Fibroblast of lung (primary cell): ENCODE data around the gene TEX52. TPM values are rescaled to one million over a fixed set of nuclear protein-coding genes. Genes with fewer than 3 reads are reported as not detected.
A peak's percentile ranks its signal among the peaks of the same experiment; 100 is the strongest.

ENCODE experiments used
- DNase-seq, 2 donors: peaks; one replicate each; pipeline versions ENCODE4 v3.0.0 to v3.0.0-alpha.2; 2010; ENCODE audit warnings: low read depth in 2 of 2
- H2AFZ ChIP-seq: 2 replicates; pipeline ENCODE4 v1.5.1; 2012; ENCODE audit warnings: low read length, control low read depth, inconsistent platforms
- H3K27ac ChIP-seq: 2 replicates; pipeline ENCODE4 v1.5.1; 2011; ENCODE audit warnings: low read length, control low read depth; ENCODE audit not compliant: insufficient read depth
- H3K27me3 ChIP-seq: 2 replicates; pipeline ENCODE4 v1.5.1; 2011; ENCODE audit warnings: mild to moderate bottlenecking, low read length; ENCODE audit not compliant: control insufficient read depth, insufficient read depth
- H3K36me3 ChIP-seq: 2 replicates; pipeline ENCODE4 v1.5.1; 2011; ENCODE audit warnings: low read length; ENCODE audit not compliant: control insufficient read depth, insufficient read depth
- H3K4me1 ChIP-seq: 2 replicates; pipeline ENCODE4 v1.5.1; 2011; ENCODE audit warnings: low read length; ENCODE audit not compliant: control insufficient read depth, insufficient read depth; ENCODE audit errors: extremely low read depth
- H3K4me2 ChIP-seq: 2 replicates; pipeline ENCODE4 v1.5.1; 2011; ENCODE audit warnings: low read length, control low read depth; ENCODE audit not compliant: insufficient read depth; ENCODE audit errors: extremely low read depth
- H3K4me3 ChIP-seq, 4 experiments: fragments of 200-600 bp in 1 of 4; sonication (generic) in 1 of 4; replicated peaks in 1 of 4; 2 replicates each; pipeline ENCODE4 v1.5.1; 2011 to 2016; ENCODE audit warnings: low read length in 4 of 4, low read depth in 3 of 4, mild to moderate bottlenecking in 3 of 4, control low read depth in 2 of 4, inconsistent platforms in 1 of 4, mixed read lengths in 1 of 4; ENCODE audit not compliant: insufficient read depth in 1 of 4; ENCODE audit errors: control extremely low read depth in 1 of 4
- H3K79me2 ChIP-seq: 2 replicates; pipeline ENCODE4 v1.5.1; 2012; ENCODE audit warnings: mild to moderate bottlenecking, low read length, inconsistent platforms; ENCODE audit not compliant: control insufficient read depth, insufficient read depth
- H3K9ac ChIP-seq: 2 replicates; pipeline ENCODE4 v1.5.1; 2011; ENCODE audit warnings: mild to moderate bottlenecking, low read length, control low read depth; ENCODE audit not compliant: insufficient read depth
- H3K9me3 ChIP-seq: 2 replicates; pipeline ENCODE4 v1.5.1; 2012; ENCODE audit warnings: low read depth, low read length; ENCODE audit not compliant: control insufficient read depth, insufficient read depth
- H4K20me1 ChIP-seq: 2 replicates; pipeline ENCODE4 v1.5.1; 2011; ENCODE audit warnings: low read length; ENCODE audit not compliant: control insufficient read depth, insufficient read depth; ENCODE audit errors: extremely low read depth
- EZH2 ChIP-seq: IDR thresholded peaks from 2 replicates; pipeline ENCODE4 v1.5.1; 2012; ENCODE audit warnings: low read length, control low read depth, mild to moderate bottlenecking; ENCODE audit errors: missing control alignments
- polyA plus RNA-seq, 2 donors: library from polyadenylated mRNA; depleted of rRNA in 1 of 2; stranded (reverse) in 1 of 2; unstranded in 1 of 2; fragments of >200 nt; gene quantifications; 2 replicates each; pipeline ENCODE4 v1.2.1, GENCODE V29; 2011 to 2012; ENCODE audit warnings: missing spikeins in 1 of 2
- total RNA-seq: library from RNA; depleted of rRNA; stranded (reverse); fragments of >200 nt; gene quantifications from 2 replicates; pipeline ENCODE4 v1.2.1, GENCODE V29; 2014
- TF ChIP-seq, protein P1 (sequence below), 2 donors: IDR thresholded peaks in 1 of 2; conservative IDR thresholded peaks in 1 of 2; 1 replicate in 1 of 2; 2 replicates in 1 of 2; pipeline ENCODE4 v1.5.1; 2011 to 2012; ENCODE audit warnings: low read length in 2 of 2, control low read depth in 1 of 2, inconsistent platforms in 1 of 2, low read depth in 1 of 2, mild to moderate bottlenecking in 1 of 2

TEX52 gene
- total and polyA plus RNA-seq, 2 donors (not counting 1 experiment from before 2014, with no cell fraction given) = not detected

DNA sequence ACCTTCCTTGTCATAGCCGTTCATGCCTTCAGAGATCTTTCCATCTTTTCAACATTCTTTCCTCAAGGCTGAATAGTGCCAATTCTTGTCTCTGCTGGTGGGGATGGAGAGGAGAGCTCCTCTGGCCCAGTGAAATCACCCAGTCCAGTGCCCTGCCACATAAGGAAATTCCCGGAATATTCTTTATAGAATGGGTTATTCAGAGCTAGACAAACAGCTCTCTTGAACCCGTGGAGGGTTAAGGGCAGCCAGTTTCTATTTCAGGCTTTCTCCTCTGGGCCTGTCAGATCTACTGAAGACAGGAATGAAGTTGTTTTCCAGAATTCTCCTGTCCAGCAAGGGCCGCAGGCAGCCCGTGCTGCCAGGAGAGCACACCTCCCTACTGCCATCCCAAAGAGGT is 13.9 kb downstream of the TEX52 start:
- Histone ChIP-seq H3K4me2 (no peak overlapping the region), H3K4me1 (peaks cover 12% of the 10 kb centered on the region), H3K4me3 (no peak overlapping the region), H3K79me2 (no peaks in the 10 kb centered on the region), H2AFZ (no peak overlapping the region), H3K9me3 (no peaks in the 10 kb centered on the region), H3K9ac (no peak overlapping the region), H3K27me3 (no peaks in the 10 kb centered on the region), H4K20me1 (no peaks in the 10 kb centered on the region), H3K27ac (no peak overlapping the region), H3K36me3 (no peaks in the 10 kb centered on the region)
- TF ChIP-seq, protein P1, sequence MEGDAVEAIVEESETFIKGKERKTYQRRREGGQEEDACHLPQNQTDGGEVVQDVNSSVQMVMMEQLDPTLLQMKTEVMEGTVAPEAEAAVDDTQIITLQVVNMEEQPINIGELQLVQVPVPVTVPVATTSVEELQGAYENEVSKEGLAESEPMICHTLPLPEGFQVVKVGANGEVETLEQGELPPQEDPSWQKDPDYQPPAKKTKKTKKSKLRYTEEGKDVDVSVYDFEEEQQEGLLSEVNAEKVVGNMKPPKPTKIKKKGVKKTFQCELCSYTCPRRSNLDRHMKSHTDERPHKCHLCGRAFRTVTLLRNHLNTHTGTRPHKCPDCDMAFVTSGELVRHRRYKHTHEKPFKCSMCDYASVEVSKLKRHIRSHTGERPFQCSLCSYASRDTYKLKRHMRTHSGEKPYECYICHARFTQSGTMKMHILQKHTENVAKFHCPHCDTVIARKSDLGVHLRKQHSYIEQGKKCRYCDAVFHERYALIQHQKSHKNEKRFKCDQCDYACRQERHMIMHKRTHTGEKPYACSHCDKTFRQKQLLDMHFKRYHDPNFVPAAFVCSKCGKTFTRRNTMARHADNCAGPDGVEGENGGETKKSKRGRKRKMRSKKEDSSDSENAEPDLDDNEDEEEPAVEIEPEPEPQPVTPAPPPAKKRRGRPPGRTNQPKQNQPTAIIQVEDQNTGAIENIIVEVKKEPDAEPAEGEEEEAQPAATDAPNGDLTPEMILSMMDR (conservative IDR thresholded peaks at IDR 0.05 in 1 of 2, IDR thresholded peaks at IDR 0.05 in 1 of 2; ENCODE audit: low read depth in 1 of 2, low read length in 2 of 2) = no peak
- TF ChIP-seq EZH2 = no peak
- no peak for DNase-seq

DNA sequence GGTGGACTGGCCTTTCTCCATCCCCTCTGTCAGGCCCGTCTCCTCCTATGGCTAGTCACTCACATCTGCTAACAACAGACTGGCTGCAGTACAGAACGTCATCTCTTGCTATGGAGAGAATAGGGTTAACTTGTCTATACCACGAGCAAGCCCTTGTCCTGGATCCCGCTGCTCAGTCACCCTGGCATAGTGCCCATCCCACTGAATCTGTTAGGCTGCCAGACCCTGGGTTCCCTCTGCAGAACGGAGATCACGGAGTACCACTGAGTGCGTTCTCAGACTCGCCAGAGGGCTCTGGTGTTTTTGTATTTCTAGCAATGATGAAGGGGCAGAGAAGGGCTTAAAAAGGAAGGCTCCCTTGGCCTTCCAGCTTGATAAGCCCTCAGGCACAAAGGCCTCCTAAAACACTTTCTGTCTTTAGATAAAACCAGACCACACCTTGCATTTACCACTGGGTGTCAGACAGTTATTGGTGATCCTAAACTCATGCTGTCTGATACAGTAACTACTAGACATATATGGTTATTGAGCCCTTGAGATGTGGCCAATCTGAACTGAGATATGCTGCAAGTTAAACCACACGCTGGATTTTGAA is 15.7 kb downstream of the TEX52 start:
- DNase-seq = peak in 1 of 2 donors; percentile 20
- H3K9me3 ChIP-seq = no peaks in the 10 kb centered on the region
- no peak overlapping the region for H3K27ac ChIP-seq
- H3K4me2 ChIP-seq = no peak overlapping the region
- H3K36me3 ChIP-seq = no peaks in the 10 kb centered on the region
- H3K79me2 ChIP-seq = no peaks in the 10 kb centered on the region
- TF ChIP-seq, protein P1 (conservative IDR thresholded peaks at IDR 0.05 in 1 of 2, IDR thresholded peaks at IDR 0.05 in 1 of 2; ENCODE audit: low read depth in 1 of 2, low read length in 2 of 2) = no peak
- TF ChIP-seq EZH2 = no peak
- no peak overlapping the region for H3K4me3 ChIP-seq
- no peak overlapping the region for H2AFZ ChIP-seq
- no peak overlapping the region for H3K9ac ChIP-seq
- no peaks in the 10 kb centered on the region for H4K20me1 ChIP-seq
- peaks cover 12% of the 10 kb centered on the region for H3K4me1 ChIP-seq
- H3K27me3 ChIP-seq = no peaks in the 10 kb centered on the region

DNA sequence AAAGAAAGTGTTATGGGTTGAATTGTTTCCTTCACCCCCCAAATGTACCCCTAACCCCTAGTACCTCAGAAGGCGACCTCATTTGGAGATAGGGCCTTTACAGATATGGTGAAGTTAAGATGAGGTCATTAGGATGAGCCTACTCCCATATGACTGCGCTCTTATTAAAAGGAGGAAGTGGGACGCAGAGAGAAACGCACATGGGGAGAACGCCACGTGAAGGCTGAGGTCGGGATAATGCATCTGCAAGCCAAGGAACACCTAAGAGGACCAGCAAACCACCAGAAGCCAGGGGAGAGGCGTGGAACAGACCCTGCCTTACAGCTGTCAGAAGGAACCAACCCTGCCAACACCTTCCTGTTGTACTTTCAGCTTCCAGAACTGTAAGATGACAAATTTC is 20.3 kb downstream of the TEX52 start:
- Histone ChIP-seq H3K4me1 (no peaks in the 10 kb centered on the region), H4K20me1 (no peaks in the 10 kb centered on the region), H3K4me3 (no peak overlapping the region), H3K9ac (no peak overlapping the region), H3K79me2 (no peaks in the 10 kb centered on the region), H3K9me3 (no peaks in the 10 kb centered on the region), H3K4me2 (no peak overlapping the region), H3K36me3 (no peaks in the 10 kb centered on the region), H2AFZ (no peak overlapping the region), H3K27me3 (no peaks in the 10 kb centered on the region), H3K27ac (no peak overlapping the region)
- DNase-seq = no peak
- no peak for TF ChIP-seq EZH2
- TF ChIP-seq, protein P1 (conservative IDR thresholded peaks at IDR 0.05 in 1 of 2, IDR thresholded peaks at IDR 0.05 in 1 of 2; ENCODE audit: low read depth in 1 of 2, low read length in 2 of 2) = no peak
